Central memory CD8-positive, alpha-beta T cell (primary cell): ENCODE results near the gene TRAPPC2L.

Source experiments
- ATAC-seq: fragments of 150-1000 bp; cut with Tn5 transposase; replicated peaks from 2 replicates; pipeline ENCODE4 v1.10.0; 2022; ENCODE audit warnings: mild to moderate bottlenecking, moderate FRiP score, moderate number of reproducible peaks; ENCODE audit not compliant: poor library complexity, severe bottlenecking; ENCODE audit errors: extremely low read depth
- DNase-seq, 2 donors: peaks; one replicate each; pipeline ENCODE4 v3.0.0; 2021; ENCODE audit warnings: low spot score in 2 of 2
- H3K27ac Mint-ChIP-seq: one replicate; pipeline ENCODE4 v1.8.0; 2022; ENCODE audit warnings: low read depth, mild to moderate bottlenecking, moderate library complexity, mixed read lengths
- H3K27me3 Mint-ChIP-seq: one replicate; pipeline ENCODE4 v1.8.0; 2022; ENCODE audit warnings: mixed read lengths
- H3K36me3 Mint-ChIP-seq: one replicate; pipeline ENCODE4 v1.8.0; 2022; ENCODE audit warnings: mild to moderate bottlenecking, moderate library complexity, mixed read lengths; ENCODE audit not compliant: insufficient read depth
- H3K4me1 Mint-ChIP-seq: one replicate; pipeline ENCODE4 v1.8.0; 2022; ENCODE audit warnings: mixed read lengths
- H3K4me3 Mint-ChIP-seq: one replicate; pipeline ENCODE4 v1.8.0; 2022; ENCODE audit warnings: mild to moderate bottlenecking, moderate library complexity, mixed read lengths
- H3K9me3 Mint-ChIP-seq: one replicate; pipeline ENCODE4 v1.8.0; 2022; ENCODE audit warnings: mixed read lengths

Gene TRAPPC2L

DNA sequence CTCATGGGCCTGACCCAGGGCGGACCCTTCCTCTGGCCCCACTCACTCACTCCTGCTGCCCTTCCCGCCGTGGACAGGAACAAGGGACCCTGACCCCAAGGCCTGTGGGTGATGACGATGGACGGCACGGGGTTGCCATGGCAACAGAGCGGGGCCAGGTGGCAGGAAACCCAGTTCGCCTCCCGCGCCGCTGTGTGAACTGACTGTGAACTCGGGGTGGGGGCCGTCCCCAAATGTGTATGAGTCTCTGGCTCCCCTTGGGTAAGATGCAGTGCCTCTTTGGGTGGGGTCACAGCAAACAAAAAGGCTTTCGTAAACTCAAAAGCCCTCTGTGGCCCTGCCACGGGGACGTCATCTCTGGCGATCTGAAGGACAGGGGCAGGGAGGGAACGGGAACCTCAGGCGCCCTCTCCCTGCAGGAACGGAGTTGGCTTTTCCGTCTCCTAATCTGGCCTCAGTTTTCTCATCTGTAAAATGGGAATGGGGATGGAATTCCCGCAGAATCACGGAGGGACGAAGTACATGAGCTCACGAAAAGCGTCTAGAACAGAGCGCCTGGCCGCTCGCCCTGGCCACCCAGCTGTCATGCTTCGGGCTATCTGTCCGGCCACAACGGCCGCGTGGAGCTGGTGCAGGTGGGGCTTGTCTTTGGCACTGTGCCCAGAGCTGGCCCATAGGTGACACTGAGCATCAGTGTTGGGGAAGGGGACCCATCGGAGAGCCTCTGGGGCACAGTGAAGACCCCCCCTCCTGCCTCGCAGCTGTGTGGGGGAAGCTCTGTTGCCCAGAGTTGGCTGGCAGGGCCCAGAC is 54.4 kb downstream of the TRAPPC2L start:
- H3K36me3 Mint-ChIP-seq, result peaks cover 2% of the 10 kb centered on the region
- H3K4me3 Mint-ChIP-seq, result no peak overlapping the region
- no peaks in the 10 kb centered on the region for H3K9me3 Mint-ChIP-seq
- ATAC-seq, result no peak
- peaks cover 20% of the 10 kb centered on the region for H3K27me3 Mint-ChIP-seq
- no peak overlapping the region for H3K27ac Mint-ChIP-seq
- no peaks in the 10 kb centered on the region for H3K4me1 Mint-ChIP-seq
- no peak for DNase-seq

DNA sequence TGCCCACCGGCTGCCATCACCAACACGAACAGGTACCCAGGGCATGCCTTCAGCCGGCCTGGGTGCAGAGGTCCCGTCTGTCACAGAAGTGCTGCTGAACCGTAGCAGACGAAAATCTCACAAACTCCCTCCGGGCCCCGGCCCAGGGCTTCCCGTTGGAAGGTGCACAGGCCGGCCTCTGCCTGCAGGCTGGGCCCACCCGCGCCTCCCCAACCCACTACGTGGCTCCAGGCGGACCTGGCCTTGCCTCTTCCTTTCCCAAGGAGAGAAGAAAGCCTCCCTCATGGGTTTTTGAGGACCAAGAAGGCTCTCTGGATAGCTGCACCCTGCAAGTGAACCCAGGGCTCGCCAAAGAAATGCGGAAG is 55.0 kb downstream of the TRAPPC2L start:
- H3K4me1 Mint-ChIP-seq, result no peaks in the 10 kb centered on the region
- H3K9me3 Mint-ChIP-seq, result no peaks in the 10 kb centered on the region
- no peak overlapping the region for H3K27ac Mint-ChIP-seq
- peaks cover 25% of the 10 kb centered on the region for H3K27me3 Mint-ChIP-seq
- no peak overlapping the region for H3K4me3 Mint-ChIP-seq
- DNase-seq (no peak), ATAC-seq (no peak)
- H3K36me3 Mint-ChIP-seq, result peaks cover 2% of the 10 kb centered on the region
